Amniotic epithelial cell (primary cell): Measurements from ENCODE around the gene BARX1.
"Not testable (repeated sequence)": the region's sequence is repeated elsewhere in the genome, so short reads cannot be mapped to it uniquely, and the experiment has no call there.

Source experiments
- DNase-seq: peaks from one replicate; pipeline ENCODE4 v3.0.0-alpha.2; 2010; ENCODE audit warnings: low read depth

BARX1 gene

GRCh38 chr9:93955111-93955980 lies at the start of gene BARX1:
TSS of gene BARX1 (minus strand) at chr9:93955355. CDS start at chr9:93955146, 209 bp downstream.
- DNase-seq, result no peak

- peak; percentile 58 for DNase-seq
Measured at GRCh38 chr9:94002316-94003140, 47.4 kb upstream of the BARX1 start.

GRCh38 chr9:93996863-93997262 lies 41.7 kb upstream of the BARX1 start:
- DNase-seq, result no peak

GRCh38 chr9:93996367-93996766 lies 41.2 kb upstream of the BARX1 start:
- DNase-seq, result no peak

- DNase-seq, result no peak
Measured at GRCh38 chr9:93994545-93994944, 39.4 kb upstream of the BARX1 start.

GRCh38 chr9:93994132-93994531 lies 39.0 kb upstream of the BARX1 start:
- DNase-seq, result no peak

- DNase-seq, result no peak
Measured at GRCh38 chr9:93992830-93993229, 37.7 kb upstream of the BARX1 start.

GRCh38 chr9:93990448-93990847 lies 35.3 kb upstream of the BARX1 start:
- DNase-seq, result no peak

GRCh38 chr9:93988056-93988455 lies 32.9 kb upstream of the BARX1 start:
- no peak for DNase-seq

GRCh38 chr9:93984860-93985259 lies 29.7 kb upstream of the BARX1 start:
- no peak for DNase-seq

GRCh38 chr9:93983875-93984274 lies 28.7 kb upstream of the BARX1 start:
- no peak for DNase-seq

GRCh38 chr9:93979721-93980120 lies 24.6 kb upstream of the BARX1 start:
- no peak for DNase-seq

- DNase-seq, result no peak
Measured at GRCh38 chr9:93978551-93978950, 23.4 kb upstream of the BARX1 start.

- no peak for DNase-seq
Measured at GRCh38 chr9:93976973-93977372, 21.8 kb upstream of the BARX1 start.

- DNase-seq, result no peak
Measured at GRCh38 chr9:93976081-93976480, 20.9 kb upstream of the BARX1 start.

GRCh38 chr9:93975262-93975661 lies 20.1 kb upstream of the BARX1 start:
- no peak for DNase-seq

GRCh38 chr9:93974151-93974550 lies 19.0 kb upstream of the BARX1 start:
- DNase-seq, result no peak

GRCh38 chr9:93972655-93973054 lies 17.5 kb upstream of the BARX1 start:
- DNase-seq, result not testable (repeated sequence)

GRCh38 chr9:93969328-93969661 lies 14.1 kb upstream of the BARX1 start:
- DNase-seq, result no peak

GRCh38 chr9:93968451-93969327 lies 13.5 kb upstream of the BARX1 start:
- peak; percentile 47 for DNase-seq

- no peak for DNase-seq
Measured at GRCh38 chr9:93967020-93967803, 12.1 kb upstream of the BARX1 start.
